ENCODE measurements around the gene MYO7B.

MYO7B gene

DNA sequence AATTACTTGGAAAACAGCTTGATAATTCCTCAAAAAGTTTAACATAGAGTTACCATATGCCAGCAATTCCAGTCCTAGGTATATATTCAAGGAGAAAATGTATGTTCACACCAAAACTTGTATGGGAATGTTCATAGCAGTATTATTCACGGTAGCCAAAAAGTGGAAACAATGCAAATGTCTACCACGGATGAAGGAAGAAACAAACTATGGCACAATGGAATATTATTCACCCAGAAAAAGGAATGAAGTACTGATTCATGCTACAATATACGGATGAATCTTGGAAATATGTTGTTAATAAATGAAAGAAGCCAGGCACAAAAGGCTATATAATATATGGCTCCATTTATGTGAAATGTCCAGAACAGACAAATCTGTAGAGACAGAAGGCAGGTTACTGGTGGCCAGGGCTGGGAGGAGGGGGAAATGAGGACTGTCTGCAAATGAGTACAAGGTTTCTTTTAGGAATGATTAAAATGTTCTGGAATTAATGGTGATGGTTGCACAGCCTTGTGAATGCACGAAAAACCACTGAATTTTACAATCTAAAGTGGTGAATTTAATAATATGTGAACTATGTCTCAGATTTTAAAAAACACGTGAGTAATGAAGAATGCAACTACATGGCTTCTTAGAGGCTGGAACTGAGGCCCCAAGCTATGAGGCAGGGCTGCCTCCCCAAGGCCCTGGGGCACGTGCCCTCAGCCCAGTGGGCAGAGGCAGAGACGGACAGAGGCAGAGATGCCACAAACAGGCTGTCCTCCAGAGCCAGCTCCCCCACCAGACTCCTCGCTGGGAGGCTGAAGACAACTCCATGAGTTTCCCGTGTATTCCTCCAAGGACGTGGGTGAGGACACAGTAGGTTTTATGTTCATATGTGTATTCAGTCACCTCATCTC, 134.8 kb downstream of the MYO7B start:
- DNase-seq, result no peak

DNA sequence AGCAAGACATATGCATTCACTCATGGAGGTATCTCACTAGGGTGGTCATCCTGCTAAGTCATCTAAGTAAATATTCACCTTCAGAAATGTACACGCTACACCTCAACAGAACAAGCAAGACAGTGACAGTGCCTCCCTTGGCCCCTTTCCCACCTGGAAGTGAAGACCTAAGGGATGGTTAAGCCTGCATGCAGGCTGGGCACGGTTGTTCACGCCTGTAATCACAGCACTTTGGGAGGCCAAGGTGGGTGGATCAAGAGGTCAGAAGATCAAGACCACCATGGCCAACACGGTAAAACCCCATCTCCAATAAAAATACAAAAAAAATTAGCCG, 135.4 kb downstream of the MYO7B start:
- DNase-seq, result no peak

DNA sequence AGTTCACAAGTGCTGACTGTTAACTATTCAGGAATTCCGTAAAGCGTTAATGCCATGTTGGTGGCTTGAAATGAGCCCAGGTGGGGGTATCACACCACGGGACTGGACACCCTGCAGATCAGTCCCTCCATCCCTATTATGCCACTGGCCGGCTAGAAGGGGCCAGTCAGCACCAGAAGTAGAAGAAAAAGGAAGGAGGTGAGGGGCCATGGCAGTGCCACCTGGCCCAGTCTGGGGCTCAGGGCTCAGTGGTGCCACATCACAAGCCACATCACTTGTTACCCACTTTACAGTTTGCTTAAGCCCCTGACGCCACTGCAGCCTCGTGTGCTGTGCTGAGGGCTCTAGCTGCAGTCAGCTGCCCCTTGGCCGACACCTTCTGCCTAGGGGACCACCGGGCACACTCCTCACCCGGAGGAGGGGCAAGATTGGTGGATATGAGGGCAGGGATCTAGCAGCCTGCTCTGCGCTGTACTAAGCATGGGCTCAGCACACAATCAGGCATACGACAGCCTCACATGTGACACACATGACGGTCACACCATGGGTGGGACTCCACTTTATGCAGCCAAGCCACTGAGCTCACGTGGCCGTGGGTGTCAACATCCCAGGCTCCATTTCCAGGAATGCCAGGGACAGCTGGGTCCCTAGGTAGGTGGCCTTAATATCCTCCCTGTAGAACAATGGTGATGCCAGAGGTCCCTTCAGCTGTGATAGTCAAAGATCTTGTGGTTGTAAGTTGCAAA, 136.2 kb downstream of the MYO7B start:
- no peak for DNase-seq

DNA sequence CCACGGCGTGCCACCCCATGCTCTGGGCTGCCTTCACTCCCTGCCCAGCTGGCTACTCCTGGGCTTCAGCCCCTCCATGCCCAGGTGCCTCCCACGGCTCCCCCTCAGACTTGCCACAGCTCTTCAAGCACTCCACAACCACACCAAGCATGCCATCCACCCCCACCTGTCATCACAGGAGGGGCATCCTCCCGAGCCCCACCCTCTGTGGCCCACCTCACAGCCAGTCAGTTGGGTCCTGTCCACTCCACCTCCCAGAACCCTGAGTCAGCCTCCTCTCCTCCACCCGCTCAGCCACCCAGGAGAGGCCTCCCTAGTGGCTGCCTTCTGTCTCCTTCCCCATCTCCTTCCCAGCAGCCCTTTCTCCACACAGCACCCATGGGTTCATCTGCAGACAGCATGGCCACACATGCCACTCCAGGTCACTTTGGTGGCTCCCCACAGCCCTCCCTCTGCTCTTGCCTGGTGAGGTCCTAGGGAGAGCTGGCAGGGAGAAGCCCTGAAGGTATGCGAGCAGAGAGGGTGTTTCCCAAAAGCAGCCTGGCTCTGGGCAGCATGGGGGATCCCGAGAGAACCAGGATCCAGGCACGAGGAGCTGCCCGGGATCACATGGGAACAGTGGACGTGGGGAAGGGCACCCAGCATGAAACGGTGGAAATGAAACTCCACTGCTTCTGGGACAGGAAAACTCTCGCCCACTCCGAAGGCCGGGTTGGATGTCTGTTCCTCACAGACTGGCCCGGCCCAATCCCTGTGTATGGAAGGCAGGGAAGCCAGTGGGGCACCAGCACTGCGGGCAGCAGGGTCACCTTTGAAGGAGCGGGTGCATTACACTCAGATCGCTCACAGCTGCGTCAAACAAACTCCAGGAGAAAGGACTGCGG, 137.1 kb downstream of the MYO7B start:
- DNase-seq, result no peak

DNA sequence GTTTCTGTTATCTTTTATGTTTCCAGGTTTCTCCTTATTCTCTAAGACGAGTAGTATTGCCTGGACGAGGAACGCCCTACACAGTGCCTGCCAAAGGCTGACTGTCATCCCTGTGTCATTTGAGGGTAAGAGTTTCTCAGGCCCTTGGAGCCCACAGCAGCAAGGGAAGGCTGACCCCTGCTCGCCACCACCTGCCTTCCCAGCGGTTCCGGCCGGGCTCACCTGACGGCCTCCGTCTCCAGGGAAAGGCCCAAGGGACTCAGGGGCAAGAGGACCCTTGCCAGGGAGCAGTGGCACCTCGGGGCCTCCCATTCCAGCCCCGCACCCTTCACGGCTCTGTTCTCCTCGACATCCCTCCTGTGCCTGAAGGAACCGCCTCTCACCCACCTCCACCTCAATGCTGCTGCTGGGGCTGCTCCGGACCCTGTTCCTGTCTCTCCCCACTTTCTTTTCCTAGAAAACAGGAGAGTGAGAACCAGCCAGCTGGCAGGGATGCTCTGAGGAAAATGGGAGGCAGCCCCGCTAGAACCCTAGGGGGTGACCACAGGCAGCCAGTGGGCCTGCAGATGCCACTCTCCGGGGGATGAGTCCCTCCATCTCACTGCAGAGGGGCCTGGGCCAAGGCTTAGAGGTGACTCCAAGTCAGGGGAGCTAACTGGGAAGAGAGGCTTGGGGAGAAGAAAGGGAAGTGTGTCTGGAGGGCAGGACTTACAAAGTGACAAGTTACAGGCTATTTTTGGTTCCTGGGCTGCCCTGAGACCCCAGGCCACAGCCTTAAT, 138.0 kb downstream of the MYO7B start:
- DNase-seq, result no peak

DNA sequence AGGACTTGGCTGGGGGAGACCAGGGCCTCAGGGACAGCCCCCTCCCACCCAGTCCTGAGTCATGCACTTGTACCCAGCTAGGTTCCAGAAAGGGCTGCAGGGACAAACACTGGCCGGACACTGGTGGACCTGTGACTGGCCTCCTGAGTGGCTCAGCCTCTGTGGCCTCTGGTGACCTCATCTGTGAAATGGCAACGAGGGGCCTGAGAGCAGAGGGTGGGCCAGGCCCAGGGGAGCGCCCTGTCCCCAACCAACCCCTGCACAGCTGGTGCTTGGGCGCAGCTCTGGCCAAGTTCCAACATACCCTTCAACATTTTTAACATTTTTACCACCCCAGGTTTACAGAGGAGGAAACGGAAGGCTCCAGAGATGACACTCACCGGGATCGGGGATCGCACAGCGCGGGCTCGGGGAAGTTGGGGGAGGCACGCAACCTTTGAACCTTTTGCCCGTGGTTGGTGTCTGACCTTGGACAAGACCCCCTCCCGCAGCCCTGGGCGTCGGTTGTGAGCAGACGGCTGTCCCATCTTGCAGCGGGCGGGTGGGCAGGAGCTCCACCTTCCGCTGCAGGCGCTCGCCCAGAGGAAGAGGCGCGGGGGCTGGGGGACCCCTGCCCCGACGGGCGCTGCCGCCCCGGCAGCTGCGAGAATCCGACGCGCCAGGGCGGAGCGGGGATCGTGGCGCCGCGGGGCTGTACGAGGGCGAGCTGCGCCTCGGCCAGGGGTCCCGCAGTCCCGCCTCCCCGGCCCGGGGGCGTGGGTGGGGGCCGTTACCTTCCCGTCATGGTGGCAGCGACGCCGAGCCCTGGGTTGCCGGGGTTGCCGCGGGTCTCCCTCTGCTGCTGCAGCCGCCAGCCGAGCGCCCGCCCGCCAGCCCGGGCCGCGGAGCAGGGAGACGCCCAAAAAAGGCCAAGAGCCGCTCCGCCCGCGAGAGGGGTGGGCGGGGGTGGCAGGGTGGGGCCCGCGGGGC, 139.0 kb downstream of the MYO7B start:
- no peak for DNase-seq

DNA sequence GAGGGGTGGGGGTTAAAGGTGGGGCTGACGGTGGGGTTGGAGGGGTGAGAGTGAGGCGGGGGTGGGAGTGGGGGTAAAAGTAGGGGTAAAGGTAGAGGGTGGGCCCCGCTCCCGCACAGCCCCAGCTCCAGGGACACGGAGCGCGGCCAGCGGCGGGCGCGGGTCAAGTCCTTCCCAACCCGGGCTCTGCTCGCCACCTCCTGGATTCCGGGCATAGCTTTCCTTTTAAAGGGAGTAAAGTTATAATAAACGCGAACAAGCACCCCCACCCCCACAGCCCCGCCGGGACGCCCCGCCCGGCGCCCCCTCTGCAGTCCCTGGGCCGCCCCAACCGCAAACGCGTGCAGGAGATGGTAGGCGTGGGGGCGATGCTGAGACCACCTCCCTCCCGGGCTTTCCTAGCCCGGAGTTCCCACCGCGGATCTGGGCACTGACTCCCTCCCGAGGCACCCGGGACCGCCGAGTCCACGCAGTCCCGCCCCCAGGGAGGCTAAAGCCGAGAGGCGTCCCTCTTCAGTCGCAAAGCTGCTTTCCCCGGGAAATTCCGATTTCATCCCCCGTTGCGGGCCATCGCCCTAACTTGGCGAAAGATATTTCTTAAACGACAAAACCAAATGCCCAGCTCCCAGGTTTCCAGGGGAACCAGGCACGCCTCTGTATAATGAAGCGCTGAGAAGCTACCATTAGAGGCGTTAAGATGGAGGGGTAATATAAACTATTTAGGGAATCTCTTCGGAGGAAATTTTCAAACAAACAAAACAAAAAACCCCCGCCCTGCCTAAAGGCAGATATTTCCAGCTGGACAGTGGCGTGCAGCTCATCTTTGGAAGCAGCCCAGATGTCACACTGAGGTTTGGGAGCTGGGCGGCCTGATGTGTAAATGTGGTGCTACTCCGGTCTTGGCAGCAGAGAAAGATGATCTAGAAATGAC, 140.1 kb downstream of the MYO7B start, which contains the start of gene LIMS2:
LIMS2 (minus strand) TSS at position 200 of the 931 bp plus-strand sequence. CDS start 506 bp downstream, outside the sequence.
- peak; percentile 11 for DNase-seq

DNA sequence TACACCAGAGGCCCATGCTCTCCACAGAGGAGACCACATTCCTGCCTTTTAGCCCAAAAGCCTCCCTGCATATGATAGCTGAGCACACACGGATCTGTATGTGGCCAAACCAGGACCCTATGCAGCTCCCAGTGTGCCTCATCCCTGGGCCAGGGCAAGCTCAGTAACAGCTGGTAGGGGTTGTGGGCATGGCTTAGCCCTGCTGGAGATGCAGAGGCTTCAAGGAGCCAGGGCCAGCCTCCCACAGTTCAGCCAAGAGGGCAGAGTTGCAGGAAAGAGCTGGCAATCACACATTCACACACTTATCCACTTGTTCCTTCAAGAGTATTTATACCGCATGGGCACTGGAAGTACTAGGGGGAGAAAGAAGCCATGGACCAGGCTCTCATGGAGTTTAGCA, 141.4 kb downstream of the MYO7B start:
- DNase-seq, result no peak

DNA sequence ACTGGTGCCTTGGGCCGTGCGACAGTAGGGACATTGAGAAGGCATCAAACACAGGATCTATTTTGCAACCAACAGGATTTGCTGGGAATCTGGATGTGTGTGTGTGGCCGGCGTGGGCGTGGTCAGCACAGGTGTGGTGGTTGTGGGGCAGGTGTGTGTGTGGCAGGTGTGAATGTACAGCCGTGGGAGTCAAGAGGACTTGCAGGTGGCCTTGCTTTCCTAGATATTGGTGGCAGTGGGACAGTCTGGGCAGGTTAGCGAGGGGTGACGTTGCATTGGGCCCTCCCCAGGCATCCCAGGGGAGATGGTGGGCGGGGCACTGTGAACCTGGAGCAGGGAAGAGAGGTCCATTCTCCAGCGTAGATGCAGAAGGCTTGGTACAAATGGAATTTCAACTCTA, 143.0 kb downstream of the MYO7B start:
- DNase-seq, result no peak

DNA sequence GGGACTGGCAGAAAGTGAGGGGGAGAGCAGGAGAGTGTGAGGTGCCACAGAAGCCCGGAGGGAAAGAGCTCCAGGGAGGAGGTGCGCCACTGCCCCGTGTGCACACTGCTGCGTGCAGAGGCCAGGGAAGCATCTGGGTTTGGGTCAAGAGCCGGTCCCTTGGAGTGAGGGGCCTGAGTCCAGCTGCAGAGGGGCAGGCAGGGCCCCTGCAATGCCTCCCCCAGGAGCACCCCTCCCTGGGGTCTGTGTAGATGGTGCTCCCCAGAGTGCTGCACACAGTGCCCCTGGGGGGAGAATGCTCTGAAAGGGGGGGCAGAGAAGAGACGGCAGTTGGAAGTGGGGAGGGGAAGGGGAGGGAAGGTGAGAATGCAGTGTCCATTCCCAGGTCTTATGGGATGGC, 143.5 kb downstream of the MYO7B start:
- no peak for DNase-seq

DNA sequence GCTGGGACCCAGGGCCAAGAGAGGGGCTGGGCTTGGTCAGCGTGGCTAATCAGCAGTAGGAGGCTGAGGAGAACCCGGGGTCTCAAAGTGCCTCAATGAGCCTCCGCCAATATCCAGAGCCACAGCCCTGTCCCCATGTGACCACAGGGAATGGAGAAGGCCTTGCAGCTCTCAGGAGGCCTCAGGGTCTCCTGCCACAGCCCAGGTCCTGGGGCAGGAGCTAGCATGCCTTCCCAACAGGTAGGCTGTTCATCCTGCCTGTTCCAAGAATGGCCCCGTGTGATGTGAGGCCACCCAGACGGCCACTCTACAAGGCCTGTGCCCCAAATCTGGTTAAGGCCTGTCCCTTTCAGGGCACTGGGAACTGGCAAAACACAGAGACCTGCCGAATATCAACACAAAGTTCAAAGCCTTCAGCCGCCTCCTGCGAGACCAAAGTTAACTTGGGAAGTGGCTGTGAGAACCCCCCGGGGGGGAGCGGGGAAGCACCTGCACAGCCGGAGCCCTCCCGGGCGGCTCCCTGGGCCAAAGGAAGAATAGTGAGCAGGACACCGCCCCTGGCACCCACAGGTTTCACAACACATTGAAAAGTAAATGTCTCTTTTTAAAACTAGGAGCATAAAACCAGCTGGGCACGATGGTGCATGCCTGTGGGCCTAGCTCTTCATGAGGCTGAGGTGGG, 144.3 kb downstream of the MYO7B start:
- no peak for DNase-seq

DNA sequence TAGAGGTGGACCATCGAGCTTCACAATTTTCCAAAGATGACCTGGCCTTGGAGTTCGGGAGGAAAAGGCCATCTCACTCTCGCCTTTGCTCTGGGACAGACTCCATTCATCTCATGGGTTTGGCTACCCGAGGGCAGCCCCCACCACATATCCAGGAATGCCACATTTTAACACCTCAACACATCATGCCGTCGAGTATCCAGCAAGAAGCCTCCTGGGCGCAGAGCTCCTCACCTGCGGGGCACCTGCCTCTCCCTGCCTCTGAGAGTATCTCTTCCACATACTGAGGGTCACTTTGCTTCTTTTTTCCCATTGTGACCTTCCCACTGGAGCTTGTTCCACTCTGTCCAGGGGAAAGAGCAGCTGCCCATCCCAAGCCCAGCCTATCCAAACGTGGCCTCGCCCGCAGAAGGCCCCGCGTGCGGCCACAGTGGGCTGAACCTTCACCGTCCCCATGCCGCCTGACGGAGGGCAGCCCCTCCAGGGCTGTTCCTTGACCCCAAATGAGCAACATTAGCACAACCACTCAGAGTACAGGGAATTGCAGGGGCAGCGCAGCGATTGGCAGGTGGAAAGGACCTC, 145.3 kb downstream of the MYO7B start:
- DNase-seq, result no peak

DNA sequence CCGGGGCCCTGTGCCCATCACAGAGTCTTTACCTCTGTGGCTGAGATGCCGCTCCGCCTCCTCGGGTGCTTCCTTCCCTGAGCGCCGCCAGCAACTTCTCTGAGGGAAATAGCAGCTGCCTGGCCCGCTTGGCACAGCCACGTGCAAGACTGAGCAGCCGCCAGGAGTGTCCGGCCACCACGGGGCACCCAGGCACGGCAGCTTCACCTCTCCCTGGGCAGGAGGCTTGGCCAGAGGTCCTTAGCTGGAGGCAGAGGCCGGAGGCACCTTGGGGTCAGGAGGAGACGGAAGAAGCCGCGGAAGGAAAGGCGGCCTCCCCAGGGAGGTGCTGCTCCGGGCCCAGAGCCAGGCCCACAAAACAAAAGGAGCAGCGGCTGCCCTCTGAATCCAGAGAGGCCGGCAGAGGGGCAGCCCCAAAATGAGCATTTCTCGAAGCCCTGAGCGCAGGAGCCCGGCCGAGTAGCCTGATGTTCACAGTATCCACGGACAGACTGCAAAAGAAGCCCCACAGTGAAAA, 145.9 kb downstream of the MYO7B start:
- no peak for DNase-seq

DNA sequence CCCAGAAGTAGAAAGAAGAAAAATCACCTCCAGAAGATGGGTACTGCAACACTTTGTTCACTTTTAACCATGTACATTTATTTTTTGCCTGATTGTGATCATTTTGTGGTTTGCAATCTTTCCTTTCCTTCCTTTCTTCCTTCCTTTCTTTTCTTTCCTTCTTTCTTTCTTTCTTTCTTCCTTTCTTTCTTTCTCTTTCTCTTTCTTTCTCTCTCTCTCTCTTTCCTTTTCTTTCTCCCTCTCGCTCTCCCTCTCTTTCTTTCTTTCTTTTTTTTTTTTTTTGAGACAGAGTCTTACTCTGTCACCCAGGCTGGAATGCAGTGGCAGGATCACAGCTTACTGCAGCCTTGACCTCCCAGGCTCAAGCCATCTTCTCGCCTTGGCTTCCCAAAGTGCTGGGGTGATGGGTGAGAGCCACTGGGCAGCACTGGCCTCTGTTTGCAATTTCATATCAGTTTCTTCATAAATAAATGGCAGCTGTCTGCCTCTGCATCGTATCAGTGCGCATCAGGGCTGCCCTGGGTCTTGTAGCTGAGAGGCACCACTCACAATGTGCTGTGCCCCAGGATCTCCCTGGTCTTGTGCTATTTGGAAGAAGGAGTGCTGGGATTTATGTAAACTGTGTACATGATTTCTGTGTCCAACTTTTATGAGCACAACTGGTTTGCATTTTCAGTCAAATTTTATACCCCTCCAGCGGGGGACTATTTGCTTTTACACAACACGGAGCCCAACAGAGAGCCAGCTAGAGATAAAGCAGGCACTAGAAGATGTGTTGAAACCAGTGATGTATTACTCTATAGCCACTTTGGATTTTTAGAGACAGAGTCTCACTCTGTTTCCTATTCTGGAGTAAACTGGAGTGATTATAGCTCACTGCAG, 146.7 kb downstream of the MYO7B start:
- no peak for DNase-seq

DNA sequence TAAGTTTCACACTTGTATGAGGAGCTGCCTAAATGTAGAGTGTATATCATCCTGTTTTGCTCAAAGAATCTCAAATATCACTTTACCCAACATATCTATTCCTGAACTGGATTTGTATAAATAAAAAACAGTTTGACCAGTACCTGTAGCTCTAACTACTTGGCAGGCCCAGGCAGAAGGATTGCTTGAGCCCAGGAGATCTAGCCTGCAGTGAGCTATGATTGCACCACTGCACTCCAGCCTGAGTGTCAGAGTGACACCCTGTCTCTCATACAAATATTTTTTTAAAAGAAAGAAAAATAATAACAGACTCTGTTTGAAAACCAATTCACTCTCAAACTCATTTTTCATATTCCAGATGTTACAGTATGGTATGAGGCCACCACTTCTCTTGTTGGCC, 147.6 kb downstream of the MYO7B start:
- no peak for DNase-seq

DNA sequence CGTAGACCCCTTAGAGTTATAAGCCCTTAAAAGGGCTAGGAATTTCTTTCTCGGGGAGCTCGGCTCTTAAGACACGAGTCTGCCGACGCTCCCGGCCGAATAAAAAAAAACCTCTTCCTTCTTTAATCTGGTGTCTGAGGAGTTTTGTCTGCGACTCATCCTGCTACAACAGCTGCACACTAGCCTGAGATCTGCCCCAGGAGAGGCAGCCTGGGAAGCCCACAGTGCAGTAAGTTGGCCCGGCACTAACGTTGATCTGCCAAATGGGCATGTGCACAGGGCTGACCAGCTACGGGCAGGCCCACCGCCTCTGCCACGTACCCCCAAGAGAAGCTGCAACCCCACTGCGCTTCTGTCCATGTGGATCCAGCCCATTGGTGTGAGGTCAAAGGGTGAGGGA, 148.3 kb downstream of the MYO7B start:
- DNase-seq, result no peak

DNA sequence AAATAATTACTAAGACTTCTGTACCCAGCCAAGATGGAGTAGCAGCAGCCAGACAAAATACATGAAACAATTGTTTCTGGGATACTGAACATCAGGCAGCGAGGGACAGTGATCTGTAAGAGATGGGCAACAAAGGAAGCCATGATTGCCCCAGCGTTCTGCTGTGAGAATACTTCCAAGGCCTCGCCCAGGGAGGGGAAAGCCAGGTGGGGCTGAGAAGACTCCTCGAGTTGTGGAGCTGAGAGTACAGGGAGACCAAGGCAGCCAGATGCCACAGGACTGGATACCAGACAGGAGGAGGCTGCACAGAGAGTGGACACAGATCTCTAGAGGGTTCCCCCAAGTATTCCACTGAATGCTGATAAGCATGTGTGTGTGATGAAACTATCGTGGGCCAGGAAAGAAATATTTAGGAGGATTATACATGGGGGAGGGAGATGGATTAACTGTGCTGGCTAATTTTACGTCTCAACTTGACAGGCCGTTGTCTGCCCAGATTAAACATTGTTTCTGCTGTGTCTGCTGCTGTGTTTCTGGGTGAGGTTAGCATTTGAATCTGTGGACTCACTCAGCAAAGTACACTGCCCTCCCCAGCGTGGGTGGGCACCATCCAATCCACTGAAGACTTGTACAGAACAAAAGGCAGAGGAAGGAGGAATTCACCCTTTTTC, 150.1 kb downstream of the MYO7B start:
- DNase-seq, result no peak

Measured in COR-L47 (cell line).